Measurements from ENCODE around the gene TSPAN17.

- no peak for TF ChIP-seq CTCF (IDR thresholded peaks at IDR 0.05; ENCODE audit: poor library complexity)
- TF ChIP-seq EZH2 (IDR thresholded peaks at IDR 0.05; ENCODE audit: borderline replicate concordance), result no peak
These were observed 14.4 kb downstream of the TSPAN17 start for GRCh38 chr5:176661676-176662075.

Data from hepatocyte (in vitro differentiated cells).